GM12878 (cell line): ENCODE measurements around the gene HIVEP2. TPM values are rescaled to one million over a fixed set of nuclear protein-coding genes. Genes with fewer than 3 reads are reported as not detected.

Source experiments
- EP300 ChIP-seq, 2 experiments: fragments of 150-350 bp in 1 of 2; IDR thresholded peaks; 2 replicates each; pipeline ENCODE4 v1.6.1; 2011 to 2012; ENCODE audit warnings: low read depth in 2 of 2, low read length in 2 of 2, borderline replicate concordance in 1 of 2, improper control_type of control experiment in 1 of 2, inconsistent platforms in 1 of 2; ENCODE audit not compliant: control insufficient read depth in 1 of 2
- MYB ChIP-seq: fragments of 150-350 bp; IDR thresholded peaks from 2 replicates; pipeline ENCODE4 v1.6.1; 2014; ENCODE audit warnings: mild to moderate bottlenecking, low read depth, low read length, borderline replicate concordance
- ZNF207 ChIP-seq: fragments of 450-650 bp; IDR thresholded peaks from 2 replicates; pipeline ENCODE4 v1.6.1; 2014; ENCODE audit warnings: antibody characterized with exemption, mild to moderate bottlenecking, borderline replicate concordance
- polyA plus RNA-seq, 11 experiments: library from polyadenylated mRNA; depleted of rRNA in 4 of 11; unstranded in 6 of 11; stranded (reverse) in 5 of 11; fragments of >200 nt; fragmentation: Nextera tagmentation in 4 of 11; fragmentation: Illumina TruSeq in 1 of 11; extraction: Ambion mirVana in 4 of 11; extraction: Trizol in 1 of 11; gene quantifications; 1 replicate in 1 of 11; 2 replicates in 10 of 11; pipeline versions ENCODE4 v1.2.1 to v1.2.3, GENCODE V29; 2011 to 2016; ENCODE audit warnings: inconsistent platforms in 2 of 11, missing spikeins in 2 of 11, low read depth in 1 of 11
- total RNA-seq, 4 experiments: library from RNA; depleted of rRNA in 3 of 4; stranded (reverse); fragments of >200 nt in 3 of 4; fragmentation: Illumina TruSeq in 1 of 4; extraction: Trizol in 1 of 4; gene quantifications; 2 replicates each; pipeline versions ENCODE4 v1.2.1 to v1.2.3, GENCODE V29; 2013 to 2021
- TF ChIP-seq, protein P1 (sequence below): fragments of 450-650 bp; IDR thresholded peaks from 2 replicates; pipeline ENCODE4 v1.6.1; 2016; ENCODE audit warnings: mild to moderate bottlenecking, moderate library complexity, borderline replicate concordance
- TF ChIP-seq, protein P2 (sequence below): fragments of 150-350 bp; IDR thresholded peaks from 2 replicates; pipeline ENCODE4 v1.6.1; 2016; ENCODE audit warnings: low read depth, low read length

The HIVEP2 gene
- total and polyA plus RNA-seq, 10 of the 15 experiments (the other 5 are each of a cell fraction or from before 2014, with no cell fraction given) = 1.2 to 15.7 (median 10.2) TPM

DNA sequence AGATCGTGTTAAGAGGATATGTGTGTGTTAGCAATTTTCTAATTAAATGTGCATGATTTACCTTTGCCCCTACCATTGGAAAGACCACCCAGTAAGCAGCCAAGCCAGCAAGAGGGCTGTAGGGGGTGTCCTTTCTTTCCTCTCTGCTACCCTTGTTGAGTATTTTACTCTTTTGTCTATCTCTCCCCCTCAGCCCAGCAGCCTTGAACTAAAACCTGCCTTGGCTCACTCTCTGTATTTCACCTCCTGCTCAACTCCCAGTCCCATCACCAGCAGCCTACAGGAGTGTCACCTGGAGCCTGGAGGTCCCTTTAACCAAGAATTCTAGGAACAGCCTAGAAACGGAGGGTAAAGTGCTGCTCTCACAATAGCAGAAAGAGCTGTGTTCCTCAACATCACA is 81.0 kb downstream of the HIVEP2 start (continued):
- TF ChIP-seq, protein P1, sequence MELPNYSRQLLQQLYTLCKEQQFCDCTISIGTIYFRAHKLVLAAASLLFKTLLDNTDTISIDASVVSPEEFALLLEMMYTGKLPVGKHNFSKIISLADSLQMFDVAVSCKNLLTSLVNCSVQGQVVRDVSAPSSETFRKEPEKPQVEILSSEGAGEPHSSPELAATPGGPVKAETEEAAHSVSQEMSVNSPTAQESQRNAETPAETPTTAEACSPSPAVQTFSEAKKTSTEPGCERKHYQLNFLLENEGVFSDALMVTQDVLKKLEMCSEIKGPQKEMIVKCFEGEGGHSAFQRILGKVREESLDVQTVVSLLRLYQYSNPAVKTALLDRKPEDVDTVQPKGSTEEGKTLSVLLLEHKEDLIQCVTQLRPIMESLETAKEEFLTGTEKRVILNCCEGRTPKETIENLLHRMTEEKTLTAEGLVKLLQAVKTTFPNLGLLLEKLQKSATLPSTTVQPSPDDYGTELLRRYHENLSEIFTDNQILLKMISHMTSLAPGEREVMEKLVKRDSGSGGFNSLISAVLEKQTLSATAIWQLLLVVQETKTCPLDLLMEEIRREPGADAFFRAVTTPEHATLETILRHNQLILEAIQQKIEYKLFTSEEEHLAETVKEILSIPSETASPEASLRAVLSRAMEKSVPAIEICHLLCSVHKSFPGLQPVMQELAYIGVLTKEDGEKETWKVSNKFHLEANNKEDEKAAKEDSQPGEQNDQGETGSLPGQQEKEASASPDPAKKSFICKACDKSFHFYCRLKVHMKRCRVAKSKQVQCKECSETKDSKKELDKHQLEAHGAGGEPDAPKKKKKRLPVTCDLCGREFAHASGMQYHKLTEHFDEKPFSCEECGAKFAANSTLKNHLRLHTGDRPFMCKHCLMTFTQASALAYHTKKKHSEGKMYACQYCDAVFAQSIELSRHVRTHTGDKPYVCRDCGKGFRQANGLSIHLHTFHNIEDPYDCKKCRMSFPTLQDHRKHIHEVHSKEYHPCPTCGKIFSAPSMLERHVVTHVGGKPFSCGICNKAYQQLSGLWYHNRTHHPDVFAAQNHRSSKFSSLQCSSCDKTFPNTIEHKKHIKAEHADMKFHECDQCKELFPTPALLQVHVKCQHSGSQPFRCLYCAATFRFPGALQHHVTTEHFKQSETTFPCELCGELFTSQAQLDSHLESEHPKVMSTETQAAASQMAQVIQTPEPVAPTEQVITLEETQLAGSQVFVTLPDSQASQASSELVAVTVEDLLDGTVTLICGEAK = no peak
- TF ChIP-seq ZNF207 (no peak), EP300 (IDR thresholded peaks at IDR 0.05; ENCODE audit: borderline replicate concordance in 1 of 2, control insufficient read depth in 1 of 2, low read depth in 2 of 2, low read length in 2 of 2) (no peak), MYB (no peak)
- TF ChIP-seq, protein P2, sequence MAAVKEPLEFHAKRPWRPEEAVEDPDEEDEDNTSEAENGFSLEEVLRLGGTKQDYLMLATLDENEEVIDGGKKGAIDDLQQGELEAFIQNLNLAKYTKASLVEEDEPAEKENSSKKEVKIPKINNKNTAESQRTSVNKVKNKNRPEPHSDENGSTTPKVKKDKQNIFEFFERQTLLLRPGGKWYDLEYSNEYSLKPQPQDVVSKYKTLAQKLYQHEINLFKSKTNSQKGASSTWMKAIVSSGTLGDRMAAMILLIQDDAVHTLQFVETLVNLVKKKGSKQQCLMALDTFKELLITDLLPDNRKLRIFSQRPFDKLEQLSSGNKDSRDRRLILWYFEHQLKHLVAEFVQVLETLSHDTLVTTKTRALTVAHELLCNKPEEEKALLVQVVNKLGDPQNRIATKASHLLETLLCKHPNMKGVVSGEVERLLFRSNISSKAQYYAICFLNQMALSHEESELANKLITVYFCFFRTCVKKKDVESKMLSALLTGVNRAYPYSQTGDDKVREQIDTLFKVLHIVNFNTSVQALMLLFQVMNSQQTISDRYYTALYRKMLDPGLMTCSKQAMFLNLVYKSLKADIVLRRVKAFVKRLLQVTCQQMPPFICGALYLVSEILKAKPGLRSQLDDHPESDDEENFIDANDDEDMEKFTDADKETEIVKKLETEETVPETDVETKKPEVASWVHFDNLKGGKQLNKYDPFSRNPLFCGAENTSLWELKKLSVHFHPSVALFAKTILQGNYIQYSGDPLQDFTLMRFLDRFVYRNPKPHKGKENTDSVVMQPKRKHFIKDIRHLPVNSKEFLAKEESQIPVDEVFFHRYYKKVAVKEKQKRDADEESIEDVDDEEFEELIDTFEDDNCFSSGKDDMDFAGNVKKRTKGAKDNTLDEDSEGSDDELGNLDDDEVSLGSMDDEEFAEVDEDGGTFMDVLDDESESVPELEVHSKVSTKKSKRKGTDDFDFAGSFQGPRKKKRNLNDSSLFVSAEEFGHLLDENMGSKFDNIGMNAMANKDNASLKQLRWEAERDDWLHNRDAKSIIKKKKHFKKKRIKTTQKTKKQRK = no peak
- TF ChIP-seq, all 136 proteins: peak for 0
